IMR-90 (cell line): ENCODE data around the gene CCDC102B. TPM values are rescaled to one million over a fixed set of nuclear protein-coding genes. Genes with fewer than 3 reads are reported as not detected.

Experiments
- ATAC-seq: fragments of 200-7000 bp; cut with Tn5 transposase; 2 replicates; pipeline ENCODE4 v1.9.1; 2020; ENCODE audit warnings: low read depth, mild to moderate bottlenecking, moderate library complexity
- BruUV-seq: library from RNA; stranded (reverse); fragments of 400-500 nt; replicated peaks from 2 replicates; lab custom pipeline; 2021; lab: Mats Ljungman, UMichigan
- CTCF ChIA-PET: fragments of 300-600 bp; formaldehyde crosslinking; extraction: SDS; loops from one replicate; lab custom pipeline; 2021; ENCODE audit warnings: antibody characterized with exemption; lab: Yijun Ruan, JAX
- POLR2A ChIA-PET: fragments of 300-600 bp; sonication (Branson Sonifier 250); formaldehyde crosslinking; loops from one replicate; lab custom pipeline; 2022; ENCODE audit warnings: antibody characterized with exemption; ENCODE audit not compliant: unreplicated experiment; lab: Charles Lee
- DNase-seq: peaks from one replicate; pipeline ENCODE4 v3.0.0; 2013
- H2AFZ ChIP-seq: replicated peaks from 2 replicates; pipeline ENCODE3; 2013; ENCODE audit warnings: low read length, mild to moderate bottlenecking; ENCODE audit not compliant: poor library complexity
- H2AK5ac ChIP-seq: 2 replicates; pipeline ENCODE4 v1.6.1; 2013; ENCODE audit warnings: low read depth, low read length, inconsistent platforms
- H2AK9ac ChIP-seq: replicated peaks from 2 replicates; pipeline ENCODE3; 2013; ENCODE audit warnings: mild to moderate bottlenecking, low read depth, low read length, moderate library complexity; ENCODE audit not compliant: poor library complexity
- H2BK120ac ChIP-seq: 2 replicates; pipeline ENCODE4 v1.6.1; 2013; ENCODE audit warnings: low read depth, low read length, inconsistent platforms
- H2BK15ac ChIP-seq: 3 replicates; pipeline ENCODE4 v1.6.1; 2013; ENCODE audit warnings: low read depth, low read length, inconsistent platforms
- H2BK20ac ChIP-seq: 2 replicates; pipeline ENCODE4 v1.6.1; 2013; ENCODE audit warnings: low read depth, mild to moderate bottlenecking, inconsistent platforms, low read length, moderate library complexity
- H2BK5ac ChIP-seq: 2 replicates; pipeline ENCODE4 v1.6.1; 2013; ENCODE audit warnings: mild to moderate bottlenecking, low read depth, low read length, inconsistent platforms; ENCODE audit not compliant: poor library complexity, severe bottlenecking
- H3K14ac ChIP-seq: replicated peaks from 2 replicates; pipeline ENCODE4 v1.6.1; 2013; ENCODE audit warnings: low read depth, low read length, inconsistent platforms
- H3K18ac ChIP-seq: 2 replicates; pipeline ENCODE4 v1.6.1; 2013; ENCODE audit warnings: low read depth, low read length, control low read depth
- H3K23ac ChIP-seq: 2 replicates; pipeline ENCODE4 v1.6.1; 2013; ENCODE audit warnings: low read depth, low read length, inconsistent platforms
- H3K27ac ChIP-seq: 2 replicates; pipeline ENCODE4 v1.5.1; 2013; ENCODE audit warnings: mild to moderate bottlenecking, control low read depth, low read length; ENCODE audit not compliant: insufficient read depth
- H3K27me3 ChIP-seq: 2 replicates; pipeline ENCODE4 v1.6.1; 2013; ENCODE audit warnings: low read length; ENCODE audit not compliant: control insufficient read depth, insufficient read depth
- H3K36me3 ChIP-seq: 2 replicates; pipeline ENCODE4 v1.6.1; 2013; ENCODE audit warnings: low read length, mixed read lengths; ENCODE audit not compliant: control insufficient read depth, insufficient read depth
- H3K4ac ChIP-seq: 2 replicates; pipeline ENCODE4 v1.6.1; 2013; ENCODE audit warnings: low read depth, low read length, inconsistent platforms
- H3K4me1 ChIP-seq: 2 replicates; pipeline ENCODE4 v1.6.1; 2013; ENCODE audit warnings: low read length, mixed read lengths; ENCODE audit not compliant: control insufficient read depth, insufficient read depth
- H3K4me2 ChIP-seq: 2 replicates; pipeline ENCODE4 v1.6.1; 2013; ENCODE audit warnings: low read depth, mild to moderate bottlenecking, control low read depth, low read length, moderate library complexity
- H3K4me3 ChIP-seq: 2 replicates; pipeline ENCODE4 v1.5.1; 2013; ENCODE audit warnings: low read depth, mild to moderate bottlenecking, control low read depth, low read length, moderate library complexity; ENCODE audit not compliant: insufficient read depth
- H3K56ac ChIP-seq: 2 replicates; pipeline ENCODE4 v1.6.1; 2013; ENCODE audit warnings: low read length, inconsistent platforms; ENCODE audit not compliant: insufficient read depth; ENCODE audit errors: extremely low read depth
- H3K79me1 ChIP-seq, 2 experiments: 2 replicates each; pipeline ENCODE4 v1.6.1; 2013; ENCODE audit warnings: low read length in 2 of 2, inconsistent platforms in 1 of 2, low read depth in 1 of 2
- H3K9ac ChIP-seq: 2 replicates; pipeline ENCODE4 v1.6.1; 2013; ENCODE audit warnings: low read depth, low read length, control low read depth
- H3K9me1 ChIP-seq: 2 replicates; pipeline ENCODE4 v1.6.1; 2013; ENCODE audit warnings: low read length, inconsistent platforms; ENCODE audit not compliant: insufficient read depth
- H3K9me3 ChIP-seq: 2 replicates; pipeline ENCODE4 v1.6.1; 2013; ENCODE audit warnings: low read length; ENCODE audit not compliant: control insufficient read depth, insufficient read depth
- H4K20me1 ChIP-seq: 2 replicates; pipeline ENCODE4 v1.6.1; 2013; ENCODE audit warnings: low read length, inconsistent platforms; ENCODE audit not compliant: insufficient read depth
- H4K5ac ChIP-seq: 2 replicates; pipeline ENCODE4 v1.6.1; 2013; ENCODE audit warnings: mild to moderate bottlenecking, low read depth, low read length, control low read depth
- H4K8ac ChIP-seq, 2 experiments: 2 replicates each; pipeline ENCODE4 v1.6.1; 2013; ENCODE audit warnings: low read depth in 2 of 2, low read length in 2 of 2, control low read depth in 1 of 2, inconsistent platforms in 1 of 2
- H4K91ac ChIP-seq: 2 replicates; pipeline ENCODE4 v1.6.1; 2013; ENCODE audit warnings: low read depth, low read length, inconsistent platforms; ENCODE audit not compliant: insufficient read depth
- BHLHE40 ChIP-seq: fragments of 150-350 bp; IDR thresholded peaks from 2 replicates; pipeline ENCODE4 v1.6.1; 2016; ENCODE audit warnings: mild to moderate bottlenecking, low read depth, low read length
- CEBPB ChIP-seq: IDR thresholded peaks from 2 replicates; pipeline ENCODE4 v1.6.1; 2012; ENCODE audit warnings: low read depth, low read length, improper control_type of control experiment
- CHD1 ChIP-seq: IDR thresholded peaks from 2 replicates; pipeline ENCODE4 v1.6.1; 2012; ENCODE audit warnings: low read depth, low read length, improper control_type of control experiment
- CTCF ChIP-seq: conservative IDR thresholded peaks from 2 replicates; pipeline ENCODE4 v1.5.1; 2012; ENCODE audit warnings: mild to moderate bottlenecking, low read depth, low read length, improper control_type of control experiment
- FOS ChIP-seq: fragments of 150-350 bp; IDR thresholded peaks from 2 replicates; pipeline ENCODE4 v1.6.1; 2016; ENCODE audit warnings: low read depth, low read length
- MAFK ChIP-seq: IDR thresholded peaks from 2 replicates; pipeline ENCODE4 v1.6.1; 2012; ENCODE audit warnings: low read depth, low read length, improper control_type of control experiment
- MAZ ChIP-seq: IDR thresholded peaks from 2 replicates; pipeline ENCODE4 v1.6.1; 2012; ENCODE audit warnings: low read depth, mild to moderate bottlenecking, low read length, improper control_type of control experiment, moderate library complexity, borderline replicate concordance
- MXI1 ChIP-seq: IDR thresholded peaks from 2 replicates; pipeline ENCODE4 v1.6.1; 2012; ENCODE audit warnings: low read depth, mild to moderate bottlenecking, low read length, moderate library complexity, borderline replicate concordance
- NFE2L2 ChIP-seq: fragments of 150-350 bp; IDR thresholded peaks from 2 replicates; pipeline ENCODE4 v1.6.1; 2016; ENCODE audit warnings: low read depth, mild to moderate bottlenecking, low read length
- POLR2A ChIP-seq: IDR thresholded peaks from 2 replicates; pipeline ENCODE4 v1.6.1; 2012; ENCODE audit warnings: mild to moderate bottlenecking, low read depth, low read length
- RAD21 ChIP-seq: IDR thresholded peaks from 2 replicates; pipeline ENCODE4 v1.6.1; 2012; ENCODE audit warnings: low read length, improper control_type of control experiment
- RCOR1 ChIP-seq: IDR thresholded peaks from 2 replicates; pipeline ENCODE4 v1.6.1; 2012; ENCODE audit warnings: mild to moderate bottlenecking, low read length, improper control_type of control experiment; ENCODE audit not compliant: insufficient replicate concordance
- RFX5 ChIP-seq: IDR thresholded peaks from 2 replicates; pipeline ENCODE4 v1.8.0; 2012; ENCODE audit warnings: low read depth, mild to moderate bottlenecking, low read length, moderate library complexity
- SMC3 ChIP-seq: fragments of 150-350 bp; IDR thresholded peaks from 2 replicates; pipeline ENCODE4 v1.6.1; 2016; ENCODE audit warnings: low read depth, mild to moderate bottlenecking, antibody characterized with exemption, low read length, moderate library complexity
- USF2 ChIP-seq: fragments of 150-350 bp; IDR thresholded peaks from 2 replicates; pipeline ENCODE4 v1.6.1; 2017; ENCODE audit warnings: mild to moderate bottlenecking, antibody characterized with exemption, low read length, low read depth
- WGBS, 2 experiments: methylation state at CpG; one replicate each; pipeline versions ENCODE4 v1.1.5 to v1.1.7; 2013; ENCODE audit warnings: missing lambda C conversion rate in 2 of 2; ENCODE audit not compliant: insufficient read length in 1 of 2; ENCODE audit errors: extremely low coverage in 2 of 2; 5-methylcytosine and 5-hydroxymethylcytosine counted together
- dilution Hi-C: fragments of 300-500 bp; cut with HindIII; formaldehyde crosslinking; loops from one replicate; pipeline ENCODE4 v1.14.3; 2018; ENCODE audit warnings: low sequenced_read_pairs; ENCODE audit not compliant: unreplicated experiment
- in situ Hi-C: fragments of 300-500 bp; cut with MboI; formaldehyde crosslinking; loops from 3 replicates; pipeline ENCODE4 v1.14.3; 2019; ENCODE audit warnings: low sequenced_read_pairs, inconsistent platforms, mixed read lengths
- intact Hi-C: fragments of 100-400 bp; cut with micrococcal nuclease; formaldehyde crosslinking; loops from 2 replicates; pipeline ENCODE4 v1.10.0; 2022
- polyA plus RNA-seq, 3 experiments: library from polyadenylated mRNA; depleted of rRNA; stranded (reverse); fragments of >200 nt; gene quantifications; 2 replicates each; pipeline ENCODE4 v1.2.3, GENCODE V29; 2012; ENCODE audit warnings: low replicate concordance in 1 of 3
- total RNA-seq: library from RNA; depleted of rRNA; stranded (reverse); fragments of >200 nt; gene quantifications from 2 replicates; pipeline ENCODE4 v1.2.3, GENCODE V29; 2012
- TF ChIP-seq, protein P1 (sequence below): fragments of 150-350 bp; IDR thresholded peaks from 2 replicates; pipeline ENCODE4 v1.6.1; 2016; ENCODE audit warnings: low read depth, mild to moderate bottlenecking, low read length, moderate library complexity, borderline replicate concordance

The CCDC102B gene
- total and polyA plus RNA-seq, 2 of the 4 experiments (the other 2 are of a cell fraction): 0.54 to 1.4 TPM

- Histone ChIP-seq H3K9me1 (peaks cover 2% of the 10 kb centered on the region; the same call in 1 of the 2 replicates), H3K56ac (no peak overlapping the region), H3K27me3 (no peaks in the 10 kb centered on the region), H4K20me1 (no peaks in the 10 kb centered on the region), H3K4me2 (no peak overlapping the region), H3K4ac (no peak overlapping the region), H3K18ac (no peak overlapping the region), H4K91ac (no peak overlapping the region), H2BK20ac (no peak overlapping the region), H2AFZ (no peak overlapping the region), H3K27ac (no peak overlapping the region), H3K9me3 (no peaks in the 10 kb centered on the region), H3K4me1 (no peaks in the 10 kb centered on the region), H2AK5ac (no peak overlapping the region), H2AK9ac (no peak overlapping the region), H2BK15ac (no peak overlapping the region), H3K79me1 (no peaks in the 10 kb centered on the region), H3K36me3 (no peaks in the 10 kb centered on the region), H3K14ac (no peak overlapping the region), H3K9ac (no peak overlapping the region), H2BK120ac (no peak overlapping the region), H2BK5ac (no peak overlapping the region), H3K4me3 (no peak overlapping the region), H4K8ac (no peak overlapping the region), H4K5ac (no peak overlapping the region), H3K23ac (no peak overlapping the region)
- dilution Hi-C loops: no loop called here
- no peak for TF ChIP-seq CTCF
- TF ChIP-seq FOS: no peak
- no peak for TF ChIP-seq RCOR1
- no peak for TF ChIP-seq SMC3
- no peak for TF ChIP-seq RFX5
- TF ChIP-seq NFE2L2: no peak
- no peak for TF ChIP-seq RAD21
- no peak for TF ChIP-seq USF2
- TF ChIP-seq POLR2A: no peak
- TF ChIP-seq MAZ: no peak
- no peak for TF ChIP-seq CHD1
- TF ChIP-seq MXI1: no peak
- TF ChIP-seq, protein P1, sequence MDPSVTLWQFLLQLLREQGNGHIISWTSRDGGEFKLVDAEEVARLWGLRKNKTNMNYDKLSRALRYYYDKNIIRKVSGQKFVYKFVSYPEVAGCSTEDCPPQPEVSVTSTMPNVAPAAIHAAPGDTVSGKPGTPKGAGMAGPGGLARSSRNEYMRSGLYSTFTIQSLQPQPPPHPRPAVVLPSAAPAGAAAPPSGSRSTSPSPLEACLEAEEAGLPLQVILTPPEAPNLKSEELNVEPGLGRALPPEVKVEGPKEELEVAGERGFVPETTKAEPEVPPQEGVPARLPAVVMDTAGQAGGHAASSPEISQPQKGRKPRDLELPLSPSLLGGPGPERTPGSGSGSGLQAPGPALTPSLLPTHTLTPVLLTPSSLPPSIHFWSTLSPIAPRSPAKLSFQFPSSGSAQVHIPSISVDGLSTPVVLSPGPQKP: no peak
- TF ChIP-seq MAFK: no peak
- TF ChIP-seq CEBPB: no peak
- TF ChIP-seq BHLHE40: no peak
- no CpG with 5 or more reads among the region's 2 CpGs for WGBS, 2 experiments
- CTCF ChIA-PET: no interaction called here
- no TSS peak for BruUV-seq
- ATAC-seq: no peak
- POLR2A ChIA-PET: no interaction called here
- DNase-seq: no peak
- intact Hi-C loops: no loop called here
- in situ Hi-C loops: no loop called here
Observed at GRCh38 chr18:68915061-68915460, 117.2 kb downstream of the CCDC102B start.
